ENCODE data around the gene MYO1H. TPM values are rescaled to one million over a fixed set of nuclear protein-coding genes. Genes with fewer than 3 reads are reported as not detected.
"Not testable (repeated sequence)": the region's sequence is repeated elsewhere in the genome, so short reads cannot be mapped to it uniquely, and the experiment has no call there.

Gene MYO1H
- total RNA-seq, 2 experiments from 2014 or later: 0.28 to 0.59 TPM

DNA sequence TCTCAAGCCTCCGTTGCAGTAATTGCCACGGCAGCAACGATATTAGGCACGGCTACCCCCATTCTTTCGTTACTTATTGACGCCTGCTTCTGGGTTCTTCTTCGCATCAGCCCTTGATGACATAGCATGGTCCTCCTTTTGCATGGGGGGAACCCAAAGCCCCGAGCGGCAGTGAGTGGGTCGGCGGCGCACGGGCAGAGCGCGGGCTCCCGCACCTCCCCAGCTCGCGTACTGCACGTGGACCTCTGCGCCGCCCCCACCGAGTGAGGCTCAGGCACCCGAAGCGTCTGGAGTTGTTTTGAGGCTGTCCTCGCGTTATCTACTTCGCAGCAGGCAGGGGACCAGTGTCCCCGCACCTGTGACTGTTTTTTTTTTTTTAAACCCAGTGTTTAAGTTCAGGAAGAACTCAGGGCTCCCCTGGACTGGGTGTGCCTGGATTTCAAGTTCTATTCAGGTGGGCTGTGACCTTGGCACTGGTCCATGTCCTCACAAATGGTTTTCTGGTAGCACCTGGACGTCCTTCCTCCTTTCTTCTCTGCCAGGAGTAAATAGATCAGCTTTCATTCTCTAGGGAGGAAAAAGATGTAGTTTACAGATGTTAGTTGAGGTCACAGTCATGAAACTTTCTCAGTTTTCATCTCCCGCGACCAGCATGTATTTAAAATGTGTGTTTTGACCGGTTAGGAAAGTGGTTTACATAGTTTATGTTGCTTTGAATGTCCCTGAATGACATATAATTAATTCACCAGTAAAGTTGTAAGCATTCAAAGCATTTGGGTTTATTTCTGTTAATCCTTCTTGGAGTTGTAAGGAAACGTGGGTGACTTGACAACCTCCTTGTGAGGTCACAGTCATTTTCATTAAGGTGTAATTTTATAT is 37.2 kb upstream of the MYO1H start:
- Histone ChIP-seq H3K4me1 (ENCODE audit: insufficient read depth, low read length, poor library complexity, severe bottlenecking) (peaks cover 32% of the 10 kb centered on the region), H3K4me3 (ENCODE audit: low read depth, low read length, poor library complexity, severe bottlenecking) (peak overlapping the region; percentile 75), H3K79me2 (ENCODE audit: insufficient read depth, low read depth, low read length) (peaks cover 8% of the 10 kb centered on the region; the same call in 1 of the 2 replicates), H3K36me3 (ENCODE audit: insufficient read depth, low read length) (no peaks in the 10 kb centered on the region), H3K9me2 (ENCODE audit: insufficient read depth, low read length) (no peaks in the 10 kb centered on the region), H3K9me3 (ENCODE audit: low read length) (no peaks in the 10 kb centered on the region), H3K4me2 (ENCODE audit: low read length) (peak overlapping the region; percentile 82), H4K20me1 (ENCODE audit: insufficient read depth, low read length) (no peaks in the 10 kb centered on the region), H2AFZ (ENCODE audit: low read length) (peak overlapping the region; percentile 63; the same call in 1 of the 2 replicates), H3K27ac (ENCODE audit: low read depth, low read length, poor library complexity, severe bottlenecking) (peak overlapping the region; percentile 65)
- CTCF ChIA-PET (ENCODE audit: unreplicated experiment): no interaction called here
- POLR2A ChIA-PET: interaction anchor here (0.7 kb wide), 1 partner anchor 653 kb away, joined by 3 read pairs; no protein-coding TSS in a partner anchor
- TF ChIP-seq, protein P1, sequence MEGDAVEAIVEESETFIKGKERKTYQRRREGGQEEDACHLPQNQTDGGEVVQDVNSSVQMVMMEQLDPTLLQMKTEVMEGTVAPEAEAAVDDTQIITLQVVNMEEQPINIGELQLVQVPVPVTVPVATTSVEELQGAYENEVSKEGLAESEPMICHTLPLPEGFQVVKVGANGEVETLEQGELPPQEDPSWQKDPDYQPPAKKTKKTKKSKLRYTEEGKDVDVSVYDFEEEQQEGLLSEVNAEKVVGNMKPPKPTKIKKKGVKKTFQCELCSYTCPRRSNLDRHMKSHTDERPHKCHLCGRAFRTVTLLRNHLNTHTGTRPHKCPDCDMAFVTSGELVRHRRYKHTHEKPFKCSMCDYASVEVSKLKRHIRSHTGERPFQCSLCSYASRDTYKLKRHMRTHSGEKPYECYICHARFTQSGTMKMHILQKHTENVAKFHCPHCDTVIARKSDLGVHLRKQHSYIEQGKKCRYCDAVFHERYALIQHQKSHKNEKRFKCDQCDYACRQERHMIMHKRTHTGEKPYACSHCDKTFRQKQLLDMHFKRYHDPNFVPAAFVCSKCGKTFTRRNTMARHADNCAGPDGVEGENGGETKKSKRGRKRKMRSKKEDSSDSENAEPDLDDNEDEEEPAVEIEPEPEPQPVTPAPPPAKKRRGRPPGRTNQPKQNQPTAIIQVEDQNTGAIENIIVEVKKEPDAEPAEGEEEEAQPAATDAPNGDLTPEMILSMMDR (conservative IDR thresholded peaks at IDR 0.05; ENCODE audit: low read length): no peak
- TF ChIP-seq EZH2phosphoT487 (IDR thresholded peaks at IDR 0.05; ENCODE audit: borderline replicate concordance, low read depth, low read length): no peak
- intact Hi-C loops (cut with micrococcal nuclease; ENCODE audit: unreplicated experiment): no loop called here
- no TSS peak for BruUV-seq (replicated peaks)
- DNase-seq (ENCODE audit: low spot score): peak; percentile 83

DNA sequence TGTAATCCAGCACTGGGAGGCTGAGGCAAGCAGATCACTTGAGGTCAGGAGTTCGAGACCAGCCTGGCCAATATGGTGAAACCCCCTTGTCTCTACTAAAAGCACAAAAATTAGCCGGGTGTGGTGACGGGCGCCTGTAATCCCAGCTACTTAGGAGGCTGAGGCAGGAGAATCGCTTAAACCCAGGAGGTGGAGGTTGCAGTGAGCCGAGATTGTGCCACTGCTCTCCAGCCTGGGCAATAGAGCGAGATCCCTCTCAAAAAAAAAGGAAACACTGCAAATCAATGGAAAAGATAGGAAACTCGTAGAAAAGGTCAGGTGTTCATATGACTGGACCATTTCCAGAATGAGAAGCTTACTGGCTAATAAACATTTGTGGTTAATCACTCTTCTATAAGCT is 26.4 kb upstream of the MYO1H start:
- CTCF ChIA-PET (ENCODE audit: unreplicated experiment); H3K4me1 ChIP-seq (ENCODE audit: insufficient read depth, low read length, poor library complexity, severe bottlenecking); POLR2A ChIA-PET; H3K9me2 ChIP-seq (ENCODE audit: insufficient read depth, low read length); DNase-seq (ENCODE audit: low spot score); intact Hi-C loops (cut with micrococcal nuclease; ENCODE audit: unreplicated experiment); H2AFZ ChIP-seq (ENCODE audit: low read length); H3K9me3 ChIP-seq (ENCODE audit: low read length); H3K36me3 ChIP-seq (ENCODE audit: insufficient read depth, low read length); H3K79me2 ChIP-seq (ENCODE audit: insufficient read depth, low read depth, low read length); BruUV-seq (replicated peaks); H3K27ac ChIP-seq (ENCODE audit: low read depth, low read length, poor library complexity, severe bottlenecking); H3K4me2 ChIP-seq (ENCODE audit: low read length); H4K20me1 ChIP-seq (ENCODE audit: insufficient read depth, low read length); H3K4me3 ChIP-seq (ENCODE audit: low read depth, low read length, poor library complexity, severe bottlenecking): not testable (repeated sequence)

DNA sequence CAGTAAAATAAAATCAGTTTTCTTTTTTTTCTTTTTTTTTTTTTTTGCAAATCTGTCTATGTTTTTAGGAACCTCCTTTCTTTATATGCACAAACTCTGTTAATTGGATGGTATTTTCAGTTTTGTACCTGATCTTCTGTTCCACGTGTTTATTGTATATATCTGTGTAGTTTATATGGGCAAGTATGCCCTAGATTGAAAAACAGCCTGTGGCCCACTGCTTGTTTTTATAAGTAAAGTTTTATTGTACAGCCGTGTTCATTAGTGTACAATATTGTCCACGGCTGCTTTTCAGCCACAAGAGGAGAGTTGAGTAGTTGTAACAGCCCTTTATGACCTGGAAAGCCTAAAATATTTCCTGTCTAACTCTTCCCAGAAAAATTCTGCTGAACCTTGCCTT is 18.7 kb upstream of the MYO1H start:
- H3K79me2 ChIP-seq (ENCODE audit: insufficient read depth, low read depth, low read length): no peaks in the 10 kb centered on the region
- POLR2A ChIA-PET: interaction anchor here (0.7 to 1.2 kb wide), 2 partner anchors 9 to 17 kb away, joined by 3 to 4 read pairs; no protein-coding TSS in a partner anchor
- no peak overlapping the region for H3K4me3 ChIP-seq (ENCODE audit: low read depth, low read length, poor library complexity, severe bottlenecking)
- H4K20me1 ChIP-seq (ENCODE audit: insufficient read depth, low read length): no peaks in the 10 kb centered on the region
- H3K9me3 ChIP-seq (ENCODE audit: low read length): no peaks in the 10 kb centered on the region
- H3K9me2 ChIP-seq (ENCODE audit: insufficient read depth, low read length): no peaks in the 10 kb centered on the region
- no peak overlapping the region for H3K27ac ChIP-seq (ENCODE audit: low read depth, low read length, poor library complexity, severe bottlenecking)
- no peaks in the 10 kb centered on the region for H3K36me3 ChIP-seq (ENCODE audit: insufficient read depth, low read length)
- no peaks in the 10 kb centered on the region for H3K4me1 ChIP-seq (ENCODE audit: insufficient read depth, low read length, poor library complexity, severe bottlenecking)
- no TSS peak for BruUV-seq (replicated peaks)
- no peak overlapping the region for H2AFZ ChIP-seq (ENCODE audit: low read length)
- no peak overlapping the region for H3K4me2 ChIP-seq (ENCODE audit: low read length)
- CTCF ChIA-PET (ENCODE audit: unreplicated experiment): no interaction called here
- intact Hi-C loops (cut with micrococcal nuclease; ENCODE audit: unreplicated experiment): no loop called here
- no peak for DNase-seq (ENCODE audit: low spot score)
- TF ChIP-seq EZH2phosphoT487 (IDR thresholded peaks at IDR 0.05; ENCODE audit: borderline replicate concordance, low read depth, low read length): no peak
- TF ChIP-seq, protein P1 (conservative IDR thresholded peaks at IDR 0.05; ENCODE audit: low read length): no peak

Data from OCI-LY7 (cell line).